Endothelial cell (in vitro differentiated cells): Measurements from ENCODE around the gene DNAAF2. TPM values are rescaled to one million over a fixed set of nuclear protein-coding genes. Genes with fewer than 3 reads are reported as not detected.

ENCODE experiments used
- DNase-seq: peaks from one replicate; pipeline ENCODE4 v3.0.0; 2021; ENCODE audit warnings: low spot score
- H3K27ac Mint-ChIP-seq: one replicate; pipeline ENCODE4 v1.8.0; 2021; ENCODE audit warnings: mixed read lengths, inconsistent platforms; ENCODE audit not compliant: unreplicated experiment
- H3K27me3 Mint-ChIP-seq: one replicate; pipeline ENCODE4 v1.8.0; 2021; ENCODE audit warnings: mild to moderate bottlenecking, moderate library complexity, mixed read lengths, inconsistent platforms; ENCODE audit not compliant: unreplicated experiment
- H3K36me3 Mint-ChIP-seq: one replicate; pipeline ENCODE4 v1.8.0; 2021; ENCODE audit warnings: mild to moderate bottlenecking, low read depth, mixed read lengths, inconsistent platforms; ENCODE audit not compliant: unreplicated experiment
- H3K4me1 Mint-ChIP-seq: one replicate; pipeline ENCODE4 v1.8.0; 2021; ENCODE audit warnings: mild to moderate bottlenecking, mixed read lengths, inconsistent platforms; ENCODE audit not compliant: unreplicated experiment
- H3K4me3 Mint-ChIP-seq: one replicate; pipeline ENCODE4 v1.8.0; 2021; ENCODE audit warnings: mild to moderate bottlenecking, mixed read lengths, inconsistent platforms; ENCODE audit not compliant: unreplicated experiment
- H3K9me3 Mint-ChIP-seq: one replicate; pipeline ENCODE4 v1.8.0; 2021; ENCODE audit warnings: mixed read lengths, inconsistent platforms; ENCODE audit not compliant: unreplicated experiment
- total RNA-seq: library from RNA; stranded (reverse); fragmentation: NEBNext Ultra II Directional; extraction: Animal tissue kit (Norgen Biotek cat#: 25700); gene quantifications from one replicate; pipeline ENCODE4 v1.2.1, GENCODE V29; 2021; ENCODE audit not compliant: unreplicated experiment
- TF ChIP-seq, protein P1 (sequence below): fragments of 200-600 bp; sonication (generic); IDR thresholded peaks from one replicate; pipeline ENCODE4 v1.5.0; 2021; ENCODE audit warnings: antibody characterized with exemption; ENCODE audit not compliant: unreplicated experiment

The DNAAF2 gene
- total RNA-seq, 1 donor from 2014 or later: 8.6 TPM

GRCh38 chr14:49582113-49582977 lies 52.7 kb downstream of the DNAAF2 start:
- H3K4me1 Mint-ChIP-seq: peaks cover 30% of the 10 kb centered on the region
- peaks cover 45% of the 10 kb centered on the region for H3K36me3 Mint-ChIP-seq
- DNase-seq: no peak
- H3K9me3 Mint-ChIP-seq: no peaks in the 10 kb centered on the region
- TF ChIP-seq, protein P1, sequence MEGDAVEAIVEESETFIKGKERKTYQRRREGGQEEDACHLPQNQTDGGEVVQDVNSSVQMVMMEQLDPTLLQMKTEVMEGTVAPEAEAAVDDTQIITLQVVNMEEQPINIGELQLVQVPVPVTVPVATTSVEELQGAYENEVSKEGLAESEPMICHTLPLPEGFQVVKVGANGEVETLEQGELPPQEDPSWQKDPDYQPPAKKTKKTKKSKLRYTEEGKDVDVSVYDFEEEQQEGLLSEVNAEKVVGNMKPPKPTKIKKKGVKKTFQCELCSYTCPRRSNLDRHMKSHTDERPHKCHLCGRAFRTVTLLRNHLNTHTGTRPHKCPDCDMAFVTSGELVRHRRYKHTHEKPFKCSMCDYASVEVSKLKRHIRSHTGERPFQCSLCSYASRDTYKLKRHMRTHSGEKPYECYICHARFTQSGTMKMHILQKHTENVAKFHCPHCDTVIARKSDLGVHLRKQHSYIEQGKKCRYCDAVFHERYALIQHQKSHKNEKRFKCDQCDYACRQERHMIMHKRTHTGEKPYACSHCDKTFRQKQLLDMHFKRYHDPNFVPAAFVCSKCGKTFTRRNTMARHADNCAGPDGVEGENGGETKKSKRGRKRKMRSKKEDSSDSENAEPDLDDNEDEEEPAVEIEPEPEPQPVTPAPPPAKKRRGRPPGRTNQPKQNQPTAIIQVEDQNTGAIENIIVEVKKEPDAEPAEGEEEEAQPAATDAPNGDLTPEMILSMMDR: no peak
- H3K4me3 Mint-ChIP-seq: peak overlapping the region; percentile 70
- H3K27ac Mint-ChIP-seq: peak overlapping the region; percentile 76
- H3K27me3 Mint-ChIP-seq: peaks cover 32% of the 10 kb centered on the region

- H3K4me1 Mint-ChIP-seq: peaks cover 30% of the 10 kb centered on the region
Measured at GRCh38 chr14:49581209-49582112, 53.6 kb downstream of the DNAAF2 start.

GRCh38 chr14:49579841-49580240 lies 55.2 kb downstream of the DNAAF2 start:
- peaks cover 20% of the 10 kb centered on the region for H3K4me1 Mint-ChIP-seq
- TF ChIP-seq, protein P1: no peak
- no peaks in the 10 kb centered on the region for H3K9me3 Mint-ChIP-seq
- no peak overlapping the region for H3K4me3 Mint-ChIP-seq
- peaks cover 35% of the 10 kb centered on the region for H3K36me3 Mint-ChIP-seq
- no peak overlapping the region for H3K27ac Mint-ChIP-seq
- no peak for DNase-seq
- H3K27me3 Mint-ChIP-seq: peaks cover 11% of the 10 kb centered on the region

More at GRCh38 chr14:49581209-49582112, 53.6 kb downstream of the DNAAF2 start:
- Mint-ChIP-seq H3K4me3 (peak overlapping the region; percentile 70), H3K27ac (peak overlapping the region; percentile 48), H3K36me3 (peaks cover 45% of the 10 kb centered on the region), H3K9me3 (no peaks in the 10 kb centered on the region), H3K27me3 (peaks cover 24% of the 10 kb centered on the region)
- DNase-seq: no peak
- TF ChIP-seq, protein P1: no peak

- no peaks in the 10 kb centered on the region for H3K9me3 Mint-ChIP-seq
- TF ChIP-seq, protein P1: no peak
- H3K27ac Mint-ChIP-seq: no peak overlapping the region
- peaks cover 32% of the 10 kb centered on the region for H3K36me3 Mint-ChIP-seq
- DNase-seq: no peak
- H3K27me3 Mint-ChIP-seq: peaks cover 7% of the 10 kb centered on the region
- peaks cover 6% of the 10 kb centered on the region for H3K4me1 Mint-ChIP-seq
- no peak overlapping the region for H3K4me3 Mint-ChIP-seq
Measured at GRCh38 chr14:49578141-49578540, 56.9 kb downstream of the DNAAF2 start.

Other genes starting within 250 kb of the DNAAF2 start
- 2,246 TPM for gene RPS29, start 48.9 kb downstream of the DNAAF2 start, total RNA-seq
- gene LRR1, start 36.3 kb downstream of the DNAAF2 start, total RNA-seq: 12.9 TPM
- gene RPL36AL, start 14.6 kb downstream of the DNAAF2 start, total RNA-seq: 186 TPM
- 47.0 TPM for gene MGAT2, start 14.4 kb downstream of the DNAAF2 start, total RNA-seq
- 6.7 TPM for gene POLE2, start 53.0 kb upstream of the DNAAF2 start, total RNA-seq
- gene KLHDC1, start 57.9 kb upstream of the DNAAF2 start, total RNA-seq: 1.6 TPM
- gene KLHDC2, start 132.9 kb upstream of the DNAAF2 start, total RNA-seq: 39.7 TPM
- gene NEMF, start 217.5 kb upstream of the DNAAF2 start, total RNA-seq: 55.5 TPM